SW 1271 (cell line): Measurements from ENCODE around the gene MFAP5.
"Not testable (repeated sequence)": the region's sequence is repeated elsewhere in the genome, so short reads cannot be mapped to it uniquely, and the experiment has no call there.

Experiments
- DNase-seq, 2 experiments: peaks; one replicate each; lab custom pipeline; 2025; lab: John Stamatoyannopoulos, UW

The MFAP5 gene

DNA sequence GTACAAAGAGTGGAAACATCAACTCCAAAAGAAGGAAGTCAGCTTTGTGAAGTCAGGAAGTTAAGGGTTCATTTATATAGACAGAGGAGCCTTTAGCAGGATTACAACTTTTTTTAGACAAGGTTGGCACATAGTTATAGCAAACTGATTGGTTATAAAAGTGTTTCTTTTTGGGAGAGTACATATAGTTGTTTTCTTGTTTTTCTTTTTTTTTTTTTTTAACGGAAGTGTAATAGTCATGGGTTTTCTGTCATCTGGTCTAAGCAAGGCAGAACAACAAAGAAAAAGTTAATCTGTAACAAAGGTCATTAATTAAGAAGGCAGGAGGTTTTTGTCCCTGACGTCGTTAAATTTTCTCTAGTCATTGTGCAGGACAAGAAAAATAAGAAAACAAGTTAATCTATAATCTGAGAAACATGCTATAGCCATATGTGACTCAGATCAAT, 13.0 kb upstream of the MFAP5 start:
- no peak for DNase-seq

DNA sequence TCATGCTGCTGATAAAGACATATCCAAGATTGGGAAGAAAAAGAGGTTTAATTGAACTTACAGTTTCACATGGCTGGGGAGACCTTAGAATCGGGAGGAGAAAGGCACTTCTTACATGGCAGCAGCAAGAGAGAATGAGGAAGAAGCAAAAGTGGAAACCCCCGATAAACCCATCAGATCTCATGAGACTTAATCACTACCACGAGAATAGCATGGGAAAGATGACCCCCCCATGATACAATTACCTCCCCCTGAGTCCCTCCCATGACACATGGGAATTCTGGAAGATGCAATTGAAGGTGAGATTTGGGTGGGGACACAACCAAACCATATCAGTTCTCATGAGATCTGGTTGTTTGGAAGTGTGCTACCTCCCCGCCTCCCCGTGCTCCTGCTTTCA, 9.8 kb upstream of the MFAP5 start:
- no peak for DNase-seq

DNA sequence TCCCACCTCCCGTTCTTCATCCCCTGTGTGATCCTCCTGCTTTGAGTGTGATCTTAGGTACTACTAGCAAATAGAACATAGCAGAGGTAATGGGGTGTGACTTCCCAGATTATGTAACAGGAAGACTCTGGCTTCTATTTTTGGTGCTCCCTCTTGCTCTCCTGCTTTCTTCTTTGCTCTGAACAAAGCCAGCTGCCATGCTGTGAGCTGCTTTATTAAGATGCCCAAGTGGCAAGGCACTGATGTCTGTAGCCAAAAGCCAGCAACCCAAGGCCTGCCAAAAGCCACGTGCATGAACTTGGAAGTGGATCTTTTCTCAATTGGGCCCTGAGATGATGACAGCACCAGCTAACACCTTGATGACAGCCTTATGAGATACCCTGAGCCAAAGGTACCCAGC, 5.8 kb upstream of the MFAP5 start:
- DNase-seq: no peak

DNA sequence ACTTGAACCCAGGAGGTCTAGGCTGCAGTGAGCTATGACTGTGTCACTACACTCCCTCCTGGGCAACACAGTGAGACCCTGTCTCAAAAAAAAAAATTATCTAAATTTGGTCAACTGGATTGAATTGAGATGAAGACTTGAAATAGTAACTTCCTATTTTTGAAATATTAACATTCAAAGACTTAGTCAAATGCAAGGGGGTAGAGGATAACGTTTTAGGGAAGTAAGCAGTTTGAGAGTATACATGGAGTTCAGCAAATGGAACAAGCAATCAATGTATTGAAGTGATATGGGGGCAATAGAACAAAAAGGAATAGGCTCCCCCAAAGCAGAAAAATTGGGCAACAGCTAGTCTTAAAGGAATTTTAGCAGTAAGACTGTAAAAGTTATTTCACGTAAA, 4.6 kb upstream of the MFAP5 start:
- DNase-seq: no peak

DNA sequence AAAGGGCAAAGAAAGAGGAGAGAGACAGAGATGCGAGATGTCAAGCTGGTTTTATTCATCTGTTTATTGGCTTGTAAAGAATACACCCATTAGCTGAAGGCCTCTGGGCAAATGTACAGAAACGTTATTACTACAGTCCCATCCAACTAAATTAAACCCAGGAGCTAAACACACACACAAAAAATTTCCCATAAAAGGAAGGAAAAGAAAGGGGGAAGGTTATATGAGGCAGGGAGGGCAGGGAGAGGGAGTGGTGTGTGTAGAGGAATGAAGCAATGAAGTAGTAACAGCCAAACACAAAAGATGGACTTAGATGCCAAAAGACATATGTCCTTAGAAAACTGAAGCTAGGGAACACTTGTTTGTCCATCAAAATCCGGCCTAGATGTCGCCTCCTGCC, 3.1 kb upstream of the MFAP5 start:
- DNase-seq: no peak

DNA sequence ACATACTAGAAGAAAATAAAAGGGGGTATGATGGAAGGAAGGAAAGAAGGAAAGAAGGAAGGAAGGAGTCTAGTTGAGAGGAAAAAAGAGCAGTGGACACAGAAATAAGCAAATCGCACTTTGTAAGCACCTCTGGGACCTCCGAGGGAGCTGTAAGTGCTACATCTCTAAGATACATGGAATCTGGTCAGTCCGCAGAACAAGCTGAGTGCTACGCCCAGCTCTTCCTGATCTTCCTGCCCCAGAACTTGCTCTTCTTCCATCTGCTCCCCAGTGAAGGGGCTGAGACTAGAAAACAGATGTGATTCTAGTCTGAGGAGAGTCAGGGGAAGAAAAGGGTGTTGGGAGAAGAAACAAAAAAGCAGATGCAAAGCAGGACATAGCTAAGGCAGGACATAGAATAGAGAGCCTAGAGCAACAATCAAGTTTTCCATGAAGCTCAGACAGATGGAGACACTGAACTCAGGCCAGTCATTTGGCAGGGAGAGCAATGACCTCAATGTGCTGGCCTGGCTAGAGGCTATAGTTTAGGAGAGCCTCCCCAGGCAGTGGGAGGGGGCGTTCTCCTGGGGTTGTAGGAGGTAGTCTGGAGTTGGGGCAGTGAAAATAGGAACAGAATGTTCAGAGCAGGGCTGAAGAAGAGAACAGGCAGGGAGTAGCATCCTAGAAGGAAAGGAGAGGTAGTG, 1.7 kb upstream of the MFAP5 start:
- no peak for DNase-seq

DNA sequence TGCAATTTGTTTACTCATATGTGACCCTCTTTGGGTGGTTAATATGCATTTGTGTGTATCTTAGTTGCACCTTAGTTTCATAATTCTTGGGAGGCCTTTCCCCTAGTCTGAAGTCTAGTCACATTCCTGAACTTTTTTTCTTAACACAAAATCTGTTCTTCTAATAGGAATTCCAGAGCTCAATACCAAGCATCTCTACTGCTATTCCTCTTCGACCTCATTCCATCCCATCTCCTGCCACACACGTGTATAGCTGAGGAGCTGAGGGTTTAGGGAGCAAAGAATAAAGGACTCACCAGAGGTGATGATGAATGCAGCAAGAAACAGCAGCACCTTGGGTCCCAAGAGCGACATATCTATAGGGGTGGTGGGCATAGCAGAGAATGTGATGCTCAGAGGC, 875 bp downstream of the MFAP5 start:
- no peak for DNase-seq

DNA sequence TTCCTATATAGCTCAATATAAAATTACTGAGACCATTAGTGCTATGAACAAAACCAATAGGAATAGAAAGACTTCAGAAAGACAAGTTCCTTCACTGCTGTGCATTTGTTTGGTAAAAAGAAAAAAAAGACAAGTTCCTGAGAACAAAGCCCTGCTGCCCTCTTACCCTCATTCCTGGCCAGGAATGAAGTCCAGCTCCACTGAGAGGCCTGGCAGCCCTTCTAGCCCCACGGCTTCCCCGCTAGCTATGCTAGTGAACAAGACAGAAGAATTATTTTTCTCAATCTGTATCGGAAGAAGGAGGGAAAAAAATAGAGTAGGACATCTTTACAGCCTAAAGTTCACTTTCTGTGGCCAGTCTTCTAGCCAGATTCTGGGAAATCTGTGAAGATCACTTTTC, 1.6 kb downstream of the MFAP5 start:
- no peak for DNase-seq

DNA sequence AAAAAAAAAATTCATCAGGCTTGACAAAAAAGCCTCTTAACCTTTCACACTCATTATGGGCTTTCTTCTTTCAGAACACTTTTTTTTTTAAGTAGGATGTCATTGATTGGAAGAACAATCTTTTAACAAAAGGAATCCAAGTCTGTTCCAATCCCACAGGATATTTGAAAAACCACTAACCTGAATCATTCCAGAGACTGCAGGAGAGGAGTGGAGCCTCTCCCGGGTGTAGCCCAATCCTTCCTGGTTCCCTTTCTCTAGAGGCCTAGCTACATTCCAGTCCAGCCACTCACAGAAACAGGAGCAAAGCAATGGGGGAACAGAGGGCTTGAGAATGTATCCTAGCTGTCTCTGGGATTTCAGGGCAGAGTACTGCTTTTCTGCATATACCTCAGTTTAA, 4.3 kb downstream of the MFAP5 start:
- no peak for DNase-seq

DNA sequence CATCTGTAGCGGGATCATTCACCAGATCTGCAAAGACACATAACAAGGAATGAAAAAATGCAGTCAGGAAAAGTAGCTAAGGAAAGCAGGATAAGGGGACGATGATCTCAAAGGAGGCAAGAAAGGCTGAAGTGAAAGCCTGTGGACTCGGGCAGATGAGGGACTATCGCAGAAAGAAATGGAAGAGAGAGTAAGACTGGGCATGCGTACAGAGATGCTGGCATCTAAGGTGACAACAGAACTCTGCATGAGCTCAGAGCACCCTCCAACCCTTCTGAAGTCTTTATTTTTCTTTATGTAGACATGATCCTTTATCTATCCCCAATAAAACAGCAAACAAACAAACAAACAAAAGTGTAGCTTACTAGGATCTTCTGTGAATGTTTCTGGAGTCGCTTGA, 7.2 kb downstream of the MFAP5 start:
- DNase-seq: no peak

DNA sequence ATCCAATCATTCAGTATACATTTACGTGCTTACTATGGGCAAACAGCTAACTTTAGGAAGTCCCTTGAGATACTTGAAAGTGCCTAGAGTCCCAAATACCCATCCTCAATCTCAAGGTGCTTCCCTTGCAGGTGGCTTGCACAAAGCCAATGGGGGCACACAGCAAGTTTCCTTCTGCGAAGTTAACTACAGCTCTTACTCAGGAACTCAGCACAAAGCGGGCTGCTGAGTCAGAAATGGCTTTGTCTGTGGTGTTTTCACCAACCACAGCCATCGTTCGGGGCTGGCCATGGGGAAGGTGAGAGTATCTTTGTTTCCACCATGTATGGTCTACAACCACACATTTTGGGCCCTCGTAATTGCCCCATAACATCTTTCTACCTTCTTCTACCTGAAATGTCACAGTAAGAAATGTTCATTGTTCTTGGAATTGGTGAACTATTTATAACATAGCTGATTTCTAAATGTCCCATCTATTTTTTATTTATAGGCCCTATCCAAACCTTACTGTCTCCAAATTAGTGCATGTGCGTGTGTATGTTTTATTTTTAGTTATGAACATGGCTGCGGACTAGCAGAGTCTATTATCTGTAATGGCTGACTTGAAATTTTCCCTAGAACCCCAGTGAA, 13.9 kb downstream of the MFAP5 start:
- no peak for DNase-seq

DNA sequence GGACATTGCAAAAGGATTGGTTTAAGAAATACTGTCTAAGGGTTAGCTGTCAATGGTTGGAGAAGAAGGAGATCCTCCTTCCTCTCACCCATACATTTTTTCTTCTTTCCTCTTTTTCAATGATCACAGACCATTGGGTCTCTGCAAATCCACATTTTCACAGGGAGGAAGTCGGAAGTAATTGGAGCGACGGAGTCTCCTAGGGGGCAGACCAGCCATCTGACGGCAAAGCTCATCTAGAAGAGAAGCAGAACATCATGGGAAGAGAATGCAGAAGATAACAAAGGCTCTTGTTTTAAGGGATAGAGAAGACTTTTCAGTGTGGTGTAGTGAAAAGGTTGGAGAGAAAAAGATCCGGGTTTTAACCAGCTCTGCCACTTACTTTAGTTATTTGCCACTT, 14.7 kb downstream of the MFAP5 start:
- no peak for DNase-seq

DNA sequence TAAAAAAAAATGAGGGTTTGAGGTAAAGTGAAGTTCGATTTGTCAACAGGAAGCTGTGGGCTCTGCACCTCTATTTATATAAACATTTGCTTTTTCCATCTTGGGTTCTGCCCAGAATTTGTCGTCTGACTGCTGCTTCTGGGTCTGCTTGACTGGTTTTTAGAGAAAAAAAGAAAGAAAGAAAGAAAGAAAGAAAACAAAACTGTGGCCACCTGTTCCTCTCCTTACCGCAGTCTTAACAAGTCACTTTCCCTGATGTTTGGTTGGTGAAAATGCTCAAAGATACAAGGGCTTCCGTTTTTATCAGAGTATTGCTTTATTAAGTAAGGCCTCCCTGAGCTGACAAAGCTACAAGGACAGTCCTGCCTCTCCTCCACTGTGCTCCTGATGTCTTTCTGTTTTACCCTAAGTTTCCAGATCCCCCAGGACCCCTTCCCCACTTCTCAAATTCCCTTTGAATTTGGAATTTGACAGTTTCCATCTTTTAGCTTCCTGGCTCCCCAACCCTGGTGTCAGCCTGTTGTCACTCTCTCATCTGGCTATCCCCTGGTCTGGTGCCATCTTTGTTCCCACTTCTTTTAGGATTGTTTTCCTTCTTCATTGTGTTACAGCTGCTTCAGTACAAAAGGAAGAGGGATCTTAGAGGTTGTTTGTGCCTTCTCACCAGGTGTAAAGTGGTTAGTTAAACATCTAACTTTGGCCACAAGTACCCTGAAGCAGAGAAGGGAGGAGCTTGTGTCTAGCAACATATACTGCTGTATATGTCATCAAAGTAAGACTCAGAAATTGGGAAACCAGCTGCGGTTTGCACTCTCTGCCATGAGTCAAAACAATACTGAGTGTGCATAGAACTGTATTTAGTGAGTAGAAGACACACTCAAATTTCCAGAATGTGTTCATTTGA, 18.0 kb downstream of the MFAP5 start:
- DNase-seq: no peak

DNA sequence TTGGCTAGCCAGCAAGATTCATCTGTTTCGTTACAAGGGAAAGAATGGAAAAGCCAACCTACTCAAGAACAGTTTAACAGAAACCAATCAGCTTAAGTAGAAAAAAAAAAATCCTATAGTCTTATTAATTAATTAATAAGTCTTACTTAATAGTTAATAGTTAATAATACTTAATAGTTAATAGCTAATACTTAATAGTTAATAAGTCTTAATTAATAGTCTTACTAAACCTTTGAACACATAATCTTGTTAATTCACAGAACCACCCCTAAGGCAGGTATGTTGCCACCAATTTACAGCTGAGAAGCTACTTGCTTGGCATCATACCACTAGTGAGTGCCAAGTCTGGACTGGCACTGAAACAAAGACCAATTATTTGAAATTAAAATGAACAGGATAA, 19.9 kb downstream of the MFAP5 start:
- DNase-seq: no peak

DNA sequence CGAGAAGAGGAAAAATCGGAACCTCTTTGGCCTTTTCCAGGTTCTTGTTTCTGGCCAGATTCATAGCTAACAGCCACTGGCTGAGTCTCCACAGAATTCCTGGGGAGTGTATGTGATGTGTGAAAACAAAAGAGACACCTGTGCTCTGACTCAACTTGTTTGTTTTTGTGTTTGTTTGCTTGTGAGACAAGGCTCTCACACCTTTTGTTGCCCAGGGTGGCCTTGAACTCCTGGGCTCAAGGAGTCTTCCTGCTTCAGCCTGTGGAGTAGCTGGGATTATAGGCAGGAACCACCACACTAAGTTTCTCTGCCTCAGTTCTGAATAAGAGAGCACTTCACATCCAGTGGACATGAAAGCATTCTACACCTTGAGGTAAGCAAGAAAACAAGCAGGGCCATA, 22.7 kb downstream of the MFAP5 start:
- no peak for DNase-seq

DNA sequence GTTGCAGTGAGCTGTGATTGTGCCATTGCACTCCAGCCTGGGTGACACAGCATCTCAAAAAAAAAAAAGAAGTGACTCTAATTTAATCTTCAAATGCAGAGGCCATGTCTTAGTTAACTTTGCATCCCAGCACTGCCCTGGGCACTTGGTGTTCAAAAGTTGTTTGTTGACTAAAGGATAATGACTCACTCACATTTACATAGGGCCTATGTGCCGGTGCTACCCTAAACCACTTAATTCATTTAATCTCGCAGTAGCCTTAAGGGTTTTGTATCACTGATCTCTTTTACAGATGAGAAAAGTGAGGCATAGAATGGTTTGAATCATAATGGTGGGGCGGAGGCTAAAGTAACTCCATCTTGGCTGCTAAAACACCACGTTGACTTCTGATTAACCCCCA, 23.7 kb downstream of the MFAP5 start:
- no peak for DNase-seq

DNA sequence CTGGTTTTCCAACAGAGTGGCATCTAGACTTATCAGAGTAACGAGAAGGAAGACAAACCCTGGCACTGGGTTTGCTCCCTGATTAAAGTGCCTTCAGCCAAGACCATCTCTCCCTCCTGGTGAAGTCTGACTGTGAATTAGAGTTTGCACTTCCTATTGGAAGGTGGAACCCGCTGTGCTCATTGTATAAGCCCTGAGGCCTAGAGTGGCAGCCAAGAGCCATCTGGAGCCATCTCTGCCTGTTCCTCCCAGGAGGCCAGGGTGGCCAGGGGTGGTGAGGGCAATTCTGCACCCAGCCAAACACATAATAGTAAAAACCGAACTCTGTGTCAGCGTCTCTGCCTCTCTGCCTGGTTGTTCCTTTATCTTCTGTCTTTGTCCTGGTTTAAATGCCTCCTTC, 25.0 kb downstream of the MFAP5 start:
- DNase-seq: no peak

DNA sequence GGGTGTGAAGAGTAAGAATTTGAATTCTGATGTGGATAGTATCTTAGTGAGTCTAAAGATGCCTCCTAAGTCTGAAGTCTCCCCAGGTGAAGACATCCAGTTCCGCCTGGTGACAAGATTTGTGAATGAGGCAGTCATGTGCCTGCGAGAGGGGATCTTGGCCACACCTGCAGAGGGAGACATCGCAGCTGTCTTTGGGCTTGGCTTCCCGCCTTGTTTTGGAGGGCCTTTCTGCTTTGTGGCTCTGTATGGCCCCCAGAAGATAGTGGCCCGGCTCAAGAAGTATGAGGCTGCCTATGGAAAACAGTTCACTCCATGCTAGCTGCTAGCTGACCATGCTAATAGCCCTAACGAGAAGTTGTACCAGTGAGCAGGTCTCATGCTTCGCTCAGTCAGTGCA, 25.4 kb downstream of the MFAP5 start:
- no peak for DNase-seq

DNA sequence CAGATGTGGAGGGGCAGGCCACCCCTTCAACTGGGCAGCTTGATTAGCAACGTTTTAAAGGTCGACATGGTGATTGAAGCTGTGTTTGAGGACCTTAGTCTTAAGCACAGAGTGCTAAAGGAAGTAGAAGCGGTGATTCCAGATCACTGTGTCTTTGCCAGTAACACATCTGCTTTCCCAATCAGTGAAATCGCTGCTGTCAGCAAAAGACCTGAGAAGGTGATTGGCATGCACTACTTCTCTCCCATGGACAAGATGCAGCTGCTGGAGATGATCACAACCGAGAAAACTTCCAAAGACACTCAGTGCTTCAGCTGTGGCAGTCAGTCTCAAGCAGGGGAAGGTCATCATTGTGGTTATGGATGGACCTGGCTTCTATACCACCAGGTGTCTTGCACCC, 26.0 kb downstream of the MFAP5 start:
- DNase-seq: no peak

DNA sequence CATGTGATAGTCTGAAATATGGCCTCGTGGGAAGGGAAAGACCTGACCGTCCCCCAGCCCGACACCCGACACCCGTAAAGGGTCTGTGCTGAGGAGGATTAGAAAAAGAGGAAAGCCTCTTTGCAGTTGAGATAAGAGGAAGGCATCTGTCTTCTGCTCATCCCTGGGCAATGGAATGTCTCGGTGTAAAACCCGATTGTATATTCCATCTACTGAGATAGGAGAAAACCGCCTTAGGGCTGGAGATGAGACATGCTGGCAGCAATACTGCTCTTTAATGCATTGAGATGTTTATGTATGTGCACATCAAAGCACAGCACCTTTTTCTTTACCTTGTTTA, 26.6 kb downstream of the MFAP5 start:
- not testable (repeated sequence) for DNase-seq

DNA sequence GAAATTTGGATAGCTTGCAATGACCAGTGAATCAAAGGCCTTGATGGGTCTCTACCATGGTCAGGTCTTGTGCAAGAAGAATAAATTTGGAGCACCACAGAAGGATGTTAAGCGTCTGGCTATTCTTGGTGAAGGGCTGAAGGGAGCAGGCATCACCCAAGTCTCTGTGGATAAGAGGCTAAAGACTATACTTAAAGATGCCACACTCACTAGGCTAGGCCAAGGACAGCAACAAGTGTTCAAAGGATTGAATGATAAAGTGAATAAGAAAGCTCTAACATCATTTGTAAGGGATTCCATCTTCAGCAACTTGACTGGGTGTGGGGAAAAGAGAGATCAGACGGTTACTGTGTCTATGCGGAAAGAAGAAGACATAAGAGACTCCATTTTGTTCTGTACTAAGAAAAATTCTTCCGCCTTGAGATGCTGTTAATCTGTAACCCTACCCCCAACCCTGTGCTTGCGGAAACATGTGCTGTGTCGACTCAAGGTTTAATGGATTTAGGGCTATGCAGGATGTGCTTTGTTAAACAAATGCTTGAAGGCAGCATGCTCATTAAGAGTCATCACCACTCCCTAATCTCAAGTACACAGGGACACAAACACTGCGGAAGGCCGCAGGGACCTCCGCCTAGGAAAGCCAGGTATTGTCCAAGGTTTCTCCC, 27.2 kb downstream of the MFAP5 start:
- not testable (repeated sequence) for DNase-seq

DNA sequence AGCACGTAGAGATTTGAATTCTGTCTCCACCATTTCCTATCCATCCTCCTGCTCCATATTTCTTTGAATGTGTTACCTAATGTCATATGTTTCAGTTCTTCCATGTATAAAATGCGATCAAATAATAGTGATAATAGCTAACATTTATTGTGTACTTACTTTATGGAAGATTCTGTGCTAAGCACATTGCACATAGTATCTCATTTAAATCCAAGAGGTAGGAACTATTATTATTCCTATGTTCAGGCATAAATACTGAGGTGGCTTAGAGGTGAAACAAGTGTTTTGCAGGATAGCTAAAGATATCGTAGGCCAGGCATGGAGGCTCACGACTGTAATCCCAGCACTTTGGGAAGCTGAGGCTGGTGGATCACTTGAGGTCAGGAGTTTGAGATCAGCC, 32.5 kb downstream of the MFAP5 start:
- no peak for DNase-seq
